GM08714 (cell line): ENCODE data around the gene LYZL2.
"Not testable (repeated sequence)": the region's sequence is repeated elsewhere in the genome, so short reads cannot be mapped to it uniquely, and the experiment has no call there.

ENCODE experiments used
- H3K4me3 ChIP-seq: fragments of 200-500 bp; sonication (Bioruptor generic); 2 replicates; pipeline ENCODE4 v1.5.1; 2014; ENCODE audit warnings: mild to moderate bottlenecking, low read length, inconsistent platforms
- ZNF274 ChIP-seq: IDR thresholded peaks from 2 replicates; pipeline ENCODE4 v1.6.1; 2012; ENCODE audit warnings: mild to moderate bottlenecking, low read depth, low read length

LYZL2 gene

GRCh38 chr10:30629653-30630052 is at the start of gene LYZL2:
TSS of gene LYZL2 (minus strand) at chr10:30629753. CDS start at chr10:30626915, 2,838 bp downstream.
- TF ChIP-seq ZNF274 = no peak
- H3K4me3 ChIP-seq = no peak within 1 kb of the TSS

- H3K4me3 ChIP-seq = not testable (repeated sequence)
Observed at GRCh38 chr10:30677616-30678015, 48.1 kb upstream of the LYZL2 start.

GRCh38 chr10:30677146-30677545 is 47.6 kb upstream of the LYZL2 start:
- not testable (repeated sequence) for H3K4me3 ChIP-seq

GRCh38 chr10:30675791-30676718 is 46.5 kb upstream of the LYZL2 start:
- TF ChIP-seq ZNF274 = no peak
- no peak overlapping the region for H3K4me3 ChIP-seq

- TF ChIP-seq ZNF274 = no peak
- H3K4me3 ChIP-seq = no peak overlapping the region
Observed at GRCh38 chr10:30674796-30675195, 45.2 kb upstream of the LYZL2 start.

GRCh38 chr10:30673262-30673661 is 43.7 kb upstream of the LYZL2 start:
- not testable (repeated sequence) for H3K4me3 ChIP-seq

GRCh38 chr10:30672338-30672737 is 42.8 kb upstream of the LYZL2 start:
- H3K4me3 ChIP-seq = not testable (repeated sequence)

- no peak for TF ChIP-seq ZNF274
- no peak overlapping the region for H3K4me3 ChIP-seq
Observed at GRCh38 chr10:30671026-30671616, 41.6 kb upstream of the LYZL2 start.

- not testable (repeated sequence) for H3K4me3 ChIP-seq
Observed at GRCh38 chr10:30667982-30668381, 38.4 kb upstream of the LYZL2 start.

- H3K4me3 ChIP-seq = peak overlapping the region; percentile 24; the same call in 1 of the 2 replicates
Observed at GRCh38 chr10:30663403-30663802, 33.9 kb upstream of the LYZL2 start.

- peak overlapping the region; percentile 24; the same call in 1 of the 2 replicates for H3K4me3 ChIP-seq
- TF ChIP-seq ZNF274 = no peak
Observed at GRCh38 chr10:30662814-30663213, 33.3 kb upstream of the LYZL2 start.

- not testable (repeated sequence) for H3K4me3 ChIP-seq
Observed at GRCh38 chr10:30660314-30660713, 30.8 kb upstream of the LYZL2 start.

- no peak for TF ChIP-seq ZNF274
- no peak overlapping the region for H3K4me3 ChIP-seq
Observed at GRCh38 chr10:30656233-30656632, 26.7 kb upstream of the LYZL2 start.

GRCh38 chr10:30655001-30655400 is 25.4 kb upstream of the LYZL2 start:
- not testable (repeated sequence) for H3K4me3 ChIP-seq

GRCh38 chr10:30651470-30652397 is 22.2 kb upstream of the LYZL2 start:
- H3K4me3 ChIP-seq = not testable (repeated sequence)
